AG09309 (cell line): ENCODE results near the gene THY1.

Source experiments
- DNase-seq: peaks from one replicate; pipeline ENCODE4 v3.0.0-alpha.2; 2010; ENCODE audit warnings: low read depth
- H3K4me3 ChIP-seq: 2 replicates; pipeline ENCODE4 v1.5.1; 2011; ENCODE audit warnings: mild to moderate bottlenecking, low read depth, low read length, moderate library complexity; ENCODE audit not compliant: control insufficient read depth
- CTCF ChIP-seq: IDR thresholded peaks from 2 replicates; pipeline ENCODE4 v1.5.1; 2011; ENCODE audit warnings: mild to moderate bottlenecking, low read depth, low read length, inconsistent platforms; ENCODE audit not compliant: insufficient read depth, control insufficient read depth; ENCODE audit errors: missing control alignments

The THY1 gene

GRCh38 chr11:119422809-119423508 lies at the start of gene THY1:
Gene THY1, minus strand, starts transcription at chr11:119423172. Its CDS starts 2,267 bp downstream, at chr11:119420905.
- H3K4me3 ChIP-seq: peak within 1 kb of the TSS; percentile 89
- DNase-seq: no peak
- no peak for TF ChIP-seq CTCF

- TF ChIP-seq CTCF: no peak
- DNase-seq: no peak
- no peak overlapping the region for H3K4me3 ChIP-seq
Observed at GRCh38 chr11:119472186-119472855, 49.3 kb upstream of the THY1 start.

- peak; percentile 9 for TF ChIP-seq CTCF
- DNase-seq: no peak
- no peak overlapping the region for H3K4me3 ChIP-seq
Observed at GRCh38 chr11:119471329-119471728, 48.4 kb upstream of the THY1 start.

GRCh38 chr11:119470317-119471291 lies 47.6 kb upstream of the THY1 start:
- DNase-seq: peak; percentile 83
- TF ChIP-seq CTCF: no peak
- no peak overlapping the region for H3K4me3 ChIP-seq

- no peak for TF ChIP-seq CTCF
- no peak overlapping the region for H3K4me3 ChIP-seq
- DNase-seq: no peak
Observed at GRCh38 chr11:119469506-119469905, 46.5 kb upstream of the THY1 start.

- DNase-seq: no peak
- TF ChIP-seq CTCF: no peak
- no peak overlapping the region for H3K4me3 ChIP-seq
Observed at GRCh38 chr11:119468511-119468910, 45.5 kb upstream of the THY1 start.
